Activated CD4-positive, alpha-beta memory T cell treated with anti-CD3 and anti-CD28 coated beads for 36 hours (primary cell): ENCODE measurements around the gene NLRP13. TPM values are rescaled to one million over a fixed set of nuclear protein-coding genes. Genes with fewer than 3 reads are reported as not detected.
"Not testable (repeated sequence)": the region's sequence is repeated elsewhere in the genome, so short reads cannot be mapped to it uniquely, and the experiment has no call there.

Experiments
- CTCF ChIA-PET: fragments of 350-600 bp; sonication (Branson Sonifier 250); formaldehyde crosslinking; loops from one replicate; lab custom pipeline; 2021; ENCODE audit warnings: antibody characterized with exemption, inconsistent platforms; lab: Charles Lee
- POLR2A ChIA-PET: fragments of 350-600 bp; sonication (Branson Sonifier 250); formaldehyde crosslinking; loops from one replicate; lab custom pipeline; 2021; ENCODE audit warnings: antibody characterized with exemption; lab: Charles Lee
- DNase-seq: peaks from one replicate; pipeline ENCODE4 v3.0.0-alpha.2; 2020
- H3K27ac Mint-ChIP-seq: one replicate; pipeline ENCODE4 v1.8.0; 2021; ENCODE audit warnings: mixed read lengths
- H3K27me3 Mint-ChIP-seq: one replicate; pipeline ENCODE4 v1.8.0; 2021; ENCODE audit warnings: mixed read lengths
- H3K36me3 Mint-ChIP-seq: one replicate; pipeline ENCODE4 v1.8.0; 2021; ENCODE audit warnings: mixed read lengths
- H3K4me1 Mint-ChIP-seq: one replicate; pipeline ENCODE4 v1.8.0; 2021; ENCODE audit warnings: low read depth, mixed read lengths
- H3K4me3 Mint-ChIP-seq: one replicate; pipeline ENCODE4 v1.8.0; 2021; ENCODE audit warnings: mild to moderate bottlenecking, mixed read lengths
- H3K9me3 Mint-ChIP-seq: one replicate; pipeline ENCODE4 v1.8.0; 2021; ENCODE audit warnings: mixed read lengths
- intact Hi-C: fragments of 100-400 bp; cut with micrococcal nuclease; formaldehyde crosslinking; loops from one replicate; pipeline ENCODE4 v1.15.1; 2023
- total RNA-seq, 2 experiments: library from RNA; stranded (reverse); gene quantifications; one replicate each; pipeline ENCODE4 v1.2.3, GENCODE V29; 2021

Gene NLRP13, protein sequence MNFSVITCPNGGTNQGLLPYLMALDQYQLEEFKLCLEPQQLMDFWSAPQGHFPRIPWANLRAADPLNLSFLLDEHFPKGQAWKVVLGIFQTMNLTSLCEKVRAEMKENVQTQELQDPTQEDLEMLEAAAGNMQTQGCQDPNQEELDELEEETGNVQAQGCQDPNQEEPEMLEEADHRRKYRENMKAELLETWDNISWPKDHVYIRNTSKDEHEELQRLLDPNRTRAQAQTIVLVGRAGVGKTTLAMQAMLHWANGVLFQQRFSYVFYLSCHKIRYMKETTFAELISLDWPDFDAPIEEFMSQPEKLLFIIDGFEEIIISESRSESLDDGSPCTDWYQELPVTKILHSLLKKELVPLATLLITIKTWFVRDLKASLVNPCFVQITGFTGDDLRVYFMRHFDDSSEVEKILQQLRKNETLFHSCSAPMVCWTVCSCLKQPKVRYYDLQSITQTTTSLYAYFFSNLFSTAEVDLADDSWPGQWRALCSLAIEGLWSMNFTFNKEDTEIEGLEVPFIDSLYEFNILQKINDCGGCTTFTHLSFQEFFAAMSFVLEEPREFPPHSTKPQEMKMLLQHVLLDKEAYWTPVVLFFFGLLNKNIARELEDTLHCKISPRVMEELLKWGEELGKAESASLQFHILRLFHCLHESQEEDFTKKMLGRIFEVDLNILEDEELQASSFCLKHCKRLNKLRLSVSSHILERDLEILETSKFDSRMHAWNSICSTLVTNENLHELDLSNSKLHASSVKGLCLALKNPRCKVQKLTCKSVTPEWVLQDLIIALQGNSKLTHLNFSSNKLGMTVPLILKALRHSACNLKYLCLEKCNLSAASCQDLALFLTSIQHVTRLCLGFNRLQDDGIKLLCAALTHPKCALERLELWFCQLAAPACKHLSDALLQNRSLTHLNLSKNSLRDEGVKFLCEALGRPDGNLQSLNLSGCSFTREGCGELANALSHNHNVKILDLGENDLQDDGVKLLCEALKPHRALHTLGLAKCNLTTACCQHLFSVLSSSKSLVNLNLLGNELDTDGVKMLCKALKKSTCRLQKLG
- not detected for total RNA-seq

GRCh38 chr19:55931936-55932386, at the start of gene NLRP13:
Gene NLRP13 (minus strand): TSS chr19:55932336. CDS start chr19:55932311, 25 bp downstream.
- no peak for DNase-seq
- CTCF ChIA-PET = no interaction called here
- no peaks in the 10 kb centered on the region for H3K36me3 Mint-ChIP-seq
- no peak within 1 kb of the TSS for H3K27ac Mint-ChIP-seq
- H3K4me3 Mint-ChIP-seq = no peak within 1 kb of the TSS
- H3K4me1 Mint-ChIP-seq = no peaks in the 10 kb centered on the region
- POLR2A ChIA-PET = no interaction called here
- no peaks in the 10 kb centered on the region for H3K27me3 Mint-ChIP-seq
- intact Hi-C loops = loop anchor here (10.0 kb wide), 1 partner anchor 937 kb away; no protein-coding TSS in a partner anchor
- no peaks in the 10 kb centered on the region for H3K9me3 Mint-ChIP-seq

DNA sequence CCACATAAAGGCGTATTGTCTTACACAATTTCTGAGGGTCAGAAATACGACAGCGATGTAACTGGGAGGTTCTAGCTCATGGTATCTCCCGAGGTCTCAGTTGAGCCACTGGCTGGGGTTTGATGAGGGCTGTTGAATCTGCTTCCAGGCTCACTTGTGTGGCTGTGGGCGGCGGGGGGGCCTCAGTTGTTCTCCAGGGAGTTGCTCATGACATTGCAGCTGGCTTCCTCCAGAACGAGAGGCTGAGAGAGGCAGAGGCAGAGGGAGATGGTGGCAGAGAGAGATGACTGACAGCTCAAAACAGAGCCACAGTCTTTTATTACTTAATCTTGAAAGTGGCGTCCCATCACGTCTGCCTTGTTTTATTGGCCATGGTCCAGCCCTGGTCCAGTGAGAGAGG, 48.3 kb upstream of the NLRP13 start:
- Mint-ChIP-seq H3K9me3 (peaks cover 10% of the 10 kb centered on the region), H3K27me3 (peaks cover 2% of the 10 kb centered on the region), H3K27ac (no peak overlapping the region), H3K36me3 (no peaks in the 10 kb centered on the region), H3K4me3 (no peak overlapping the region), H3K4me1 (no peaks in the 10 kb centered on the region)
- ChIA-PET POLR2A (no interaction called here), CTCF (no interaction called here)
- DNase-seq = no peak
- intact Hi-C loops = no loop called here

GRCh38 chr19:55973982-55974381, 41.8 kb upstream of the NLRP13 start:
- intact Hi-C loops = no loop called here
- POLR2A ChIA-PET = no interaction called here
- no peak overlapping the region for H3K4me3 Mint-ChIP-seq
- peaks cover 17% of the 10 kb centered on the region for H3K9me3 Mint-ChIP-seq
- H3K36me3 Mint-ChIP-seq = no peaks in the 10 kb centered on the region
- CTCF ChIA-PET = no interaction called here
- no peak overlapping the region for H3K27ac Mint-ChIP-seq
- H3K27me3 Mint-ChIP-seq = no peaks in the 10 kb centered on the region
- no peak for DNase-seq
- H3K4me1 Mint-ChIP-seq = no peaks in the 10 kb centered on the region

- POLR2A ChIA-PET = no interaction called here
- H3K27ac Mint-ChIP-seq = no peak overlapping the region
- H3K27me3 Mint-ChIP-seq = no peaks in the 10 kb centered on the region
- no peak for DNase-seq
- H3K4me1 Mint-ChIP-seq = no peaks in the 10 kb centered on the region
- intact Hi-C loops = no loop called here
- H3K9me3 Mint-ChIP-seq = peaks cover 4% of the 10 kb centered on the region
- CTCF ChIA-PET = no interaction called here
- no peak overlapping the region for H3K4me3 Mint-ChIP-seq
- no peaks in the 10 kb centered on the region for H3K36me3 Mint-ChIP-seq
Measured at GRCh38 chr19:55962186-55962585, 30.1 kb upstream of the NLRP13 start.

DNA sequence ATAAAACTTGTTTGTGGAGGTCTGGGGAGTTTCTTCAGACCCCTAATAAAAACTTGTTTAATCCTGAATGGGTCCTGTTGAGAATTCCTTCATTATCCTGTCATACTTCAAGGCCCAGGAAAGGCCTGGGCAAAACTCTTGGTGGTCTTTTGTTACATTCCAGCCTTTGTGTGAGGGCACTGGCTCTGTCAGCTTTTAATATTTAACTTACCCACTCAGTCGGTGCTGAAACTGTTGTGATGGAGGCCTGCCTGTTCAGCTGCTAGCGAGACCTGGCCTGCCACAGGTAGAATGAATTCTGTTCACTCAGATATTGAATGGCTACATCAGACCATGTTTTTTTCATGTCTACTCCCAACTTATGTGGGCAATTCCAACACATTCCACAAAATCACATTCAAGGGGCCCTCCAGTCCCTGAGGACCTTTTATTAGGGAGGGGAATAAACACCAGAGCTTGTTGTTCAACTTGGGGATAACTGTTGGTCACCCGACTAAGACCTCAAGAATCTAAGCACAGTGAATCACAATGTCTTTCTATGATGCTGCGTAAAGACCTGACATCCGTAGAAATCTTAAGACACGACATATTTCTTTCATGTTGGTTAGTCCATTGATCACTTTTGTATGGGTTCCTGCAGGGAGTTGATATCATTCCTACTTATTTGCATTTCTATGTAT, 28.0 kb upstream of the NLRP13 start:
- DNase-seq = no peak
- no peaks in the 10 kb centered on the region for H3K27me3 Mint-ChIP-seq
- H3K4me1 Mint-ChIP-seq = no peaks in the 10 kb centered on the region
- no peaks in the 10 kb centered on the region for H3K36me3 Mint-ChIP-seq
- CTCF ChIA-PET = no interaction called here
- POLR2A ChIA-PET = interaction anchor here (0.5 kb wide), 1 partner anchor 12 kb away, joined by 3 read pairs; no protein-coding TSS in a partner anchor
- no peak overlapping the region for H3K4me3 Mint-ChIP-seq
- H3K9me3 Mint-ChIP-seq = peaks cover 2% of the 10 kb centered on the region
- intact Hi-C loops = no loop called here
- H3K27ac Mint-ChIP-seq = no peak overlapping the region

- ChIA-PET POLR2A (no interaction called here), CTCF (no interaction called here)
- peaks cover 2% of the 10 kb centered on the region for H3K9me3 Mint-ChIP-seq
- no peaks in the 10 kb centered on the region for H3K36me3 Mint-ChIP-seq
- DNase-seq = no peak
- intact Hi-C loops = no loop called here
- H3K27me3 Mint-ChIP-seq = no peaks in the 10 kb centered on the region
- H3K4me3 Mint-ChIP-seq = no peak overlapping the region
- no peaks in the 10 kb centered on the region for H3K4me1 Mint-ChIP-seq
- H3K27ac Mint-ChIP-seq = no peak overlapping the region
Measured at GRCh38 chr19:55958356-55958755, 26.2 kb upstream of the NLRP13 start.

DNA sequence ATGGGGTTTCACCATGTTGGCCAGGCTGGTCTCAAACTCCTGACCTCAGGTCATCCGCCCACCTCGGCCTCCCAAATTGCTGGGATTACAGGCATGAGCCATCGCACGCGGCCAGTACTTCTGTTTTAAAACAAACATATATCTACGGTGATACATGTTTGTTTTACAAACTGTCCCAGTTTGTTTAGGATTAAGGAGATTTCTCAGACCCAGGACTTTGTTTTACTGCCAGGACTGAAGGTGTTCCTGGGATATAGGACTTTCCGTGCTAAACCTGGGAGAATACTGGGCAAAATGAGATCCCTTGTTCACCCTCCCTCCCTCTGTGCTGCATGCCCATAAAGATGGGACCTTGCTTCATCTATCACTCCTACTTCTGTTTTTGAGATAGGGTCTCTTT, 24.3 kb upstream of the NLRP13 start:
- Mint-ChIP-seq H3K27me3 (no peaks in the 10 kb centered on the region), H3K4me3 (no peak overlapping the region), H3K27ac (no peak overlapping the region), H3K4me1 (no peaks in the 10 kb centered on the region), H3K36me3 (no peaks in the 10 kb centered on the region), H3K9me3 (peaks cover 3% of the 10 kb centered on the region)
- intact Hi-C loops = no loop called here
- ChIA-PET CTCF (no interaction called here), POLR2A (no interaction called here)
- no peak for DNase-seq

GRCh38 chr19:55950566-55950965, 18.4 kb upstream of the NLRP13 start:
- H3K27ac Mint-ChIP-seq, DNase-seq, H3K27me3 Mint-ChIP-seq, H3K4me1 Mint-ChIP-seq, CTCF ChIA-PET, POLR2A ChIA-PET, H3K36me3 Mint-ChIP-seq, H3K4me3 Mint-ChIP-seq, intact Hi-C loops: not testable (repeated sequence)
- H3K9me3 Mint-ChIP-seq = peaks cover 15% of the 10 kb centered on the region

GRCh38 chr19:55947532-55947931, 15.4 kb upstream of the NLRP13 start, which contains the start of gene NLRP8:
Gene NLRP8 (plus strand): TSS chr19:55947832.
- DNase-seq = no peak
- POLR2A ChIA-PET = no interaction called here
- CTCF ChIA-PET = no interaction called here
- H3K4me1 Mint-ChIP-seq = no peaks in the 10 kb centered on the region
- no peak within 1 kb of the TSS for H3K27ac Mint-ChIP-seq
- H3K9me3 Mint-ChIP-seq = peaks cover 15% of the 10 kb centered on the region
- H3K36me3 Mint-ChIP-seq = no peaks in the 10 kb centered on the region
- H3K27me3 Mint-ChIP-seq = peaks cover 3% of the 10 kb centered on the region
- intact Hi-C loops = no loop called here
- H3K4me3 Mint-ChIP-seq = no peak within 1 kb of the TSS

GRCh38 chr19:55940306-55940705, 8.2 kb upstream of the NLRP13 start:
- no peak for DNase-seq
- H3K27ac Mint-ChIP-seq = no peak overlapping the region
- intact Hi-C loops = no loop called here
- H3K4me1 Mint-ChIP-seq = no peaks in the 10 kb centered on the region
- H3K9me3 Mint-ChIP-seq = peaks cover 9% of the 10 kb centered on the region
- H3K27me3 Mint-ChIP-seq = no peaks in the 10 kb centered on the region
- CTCF ChIA-PET = no interaction called here
- no peaks in the 10 kb centered on the region for H3K36me3 Mint-ChIP-seq
- POLR2A ChIA-PET = no interaction called here
- no peak overlapping the region for H3K4me3 Mint-ChIP-seq

- CTCF ChIA-PET = no interaction called here
- Mint-ChIP-seq H3K4me3 (no peak overlapping the region), H3K4me1 (no peaks in the 10 kb centered on the region), H3K9me3 (peaks cover 9% of the 10 kb centered on the region), H3K36me3 (no peaks in the 10 kb centered on the region), H3K27me3 (no peaks in the 10 kb centered on the region), H3K27ac (no peak overlapping the region)
- intact Hi-C loops = loop anchor here (10.0 kb wide), 1 partner anchor 944 kb away; no protein-coding TSS in a partner anchor
- no peak for DNase-seq
- POLR2A ChIA-PET = no interaction called here
Measured at GRCh38 chr19:55939206-55939605, 7.1 kb upstream of the NLRP13 start.
